Measurements from ENCODE around the gene SDK2.

DNA sequence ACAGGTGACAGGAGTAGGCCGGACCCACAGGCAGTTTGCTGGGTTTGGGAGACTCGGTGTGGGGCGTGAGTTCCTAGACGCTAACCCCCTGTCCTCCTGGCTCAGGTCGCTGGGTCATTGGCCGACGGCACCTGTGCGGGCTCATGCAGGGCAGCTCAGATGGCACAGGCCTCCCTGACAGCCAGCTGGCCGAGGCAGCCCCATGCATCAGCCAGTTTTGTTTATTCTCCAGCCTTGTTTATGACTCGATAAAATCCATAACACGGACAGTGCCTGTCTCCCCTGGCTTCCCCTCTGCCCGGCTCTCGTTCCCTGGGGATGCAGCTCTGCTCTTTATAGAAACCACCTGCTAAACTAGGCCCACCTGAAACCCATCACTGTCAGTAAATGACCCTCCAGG, 46.0 kb downstream of the SDK2 start:
- no peak for TF ChIP-seq CTCF (IDR thresholded peaks at IDR 0.05; ENCODE audit: insufficient read depth, low read depth, low read length)
- TF ChIP-seq EZH2 (IDR thresholded peaks at IDR 0.05; ENCODE audit: insufficient read depth, low read length): no peak
